DOHH2 (cell line): ENCODE results near the gene ST3GAL4.
A peak's percentile ranks its signal among the peaks of the same experiment; 100 is the strongest.

Source experiments
- H3F3A ChIP-seq: fragments of 200-600 bp; sonication (generic), shearing (Covaris generic); 2 replicates; pipeline ENCODE4 v1.6.0; 2016; ENCODE audit warnings: antibody characterized with exemption, mild to moderate bottlenecking; ENCODE audit not compliant: control insufficient read depth, insufficient read depth
- H3K27ac ChIP-seq: fragments of 200-600 bp; sonication (generic); 2 replicates; pipeline ENCODE4 v1.5.1; 2014; ENCODE audit warnings: low read depth, mild to moderate bottlenecking, low read length, moderate library complexity
- H3K27me3 ChIP-seq: fragments of 200-600 bp; sonication (generic); 2 replicates; pipeline ENCODE4 v1.6.1; 2014; ENCODE audit warnings: mild to moderate bottlenecking, low read length, mixed read lengths; ENCODE audit not compliant: control insufficient read depth
- H3K36me3 ChIP-seq: fragments of 200-600 bp; sonication (generic); 2 replicates; pipeline ENCODE4 v1.6.1; 2014; ENCODE audit warnings: mild to moderate bottlenecking, low read length, moderate library complexity, mixed read lengths; ENCODE audit not compliant: control insufficient read depth
- H3K4me1 ChIP-seq: fragments of 200-600 bp; sonication (generic); 2 replicates; pipeline ENCODE4 v1.6.1; 2014; ENCODE audit warnings: mild to moderate bottlenecking, low read length, mixed read lengths; ENCODE audit not compliant: control insufficient read depth
- H3K4me2 ChIP-seq: fragments of 200-600 bp; sonication (generic); 2 replicates; pipeline ENCODE4 v1.6.0; 2014; ENCODE audit warnings: mild to moderate bottlenecking, low read length, moderate library complexity
- H3K4me3 ChIP-seq: fragments of 200-600 bp; sonication (generic); 2 replicates; pipeline ENCODE4 v1.5.1; 2014; ENCODE audit warnings: mild to moderate bottlenecking, low read length, mixed read lengths
- H3K79me2 ChIP-seq: fragments of 200-600 bp; sonication (generic); 2 replicates; pipeline ENCODE4 v1.6.1; 2014; ENCODE audit warnings: mild to moderate bottlenecking, low read length, mixed read lengths; ENCODE audit not compliant: control insufficient read depth
- H3K9me2 ChIP-seq: fragments of 200-600 bp; sonication (generic); replicated peaks from 2 replicates; pipeline ENCODE4 v1.6.1; 2014; ENCODE audit warnings: mild to moderate bottlenecking, low read length, mixed read lengths; ENCODE audit not compliant: control insufficient read depth
- H3K9me3 ChIP-seq: fragments of 200-600 bp; sonication (generic); 2 replicates; pipeline ENCODE4 v1.6.1; 2014; ENCODE audit warnings: antibody characterized with exemption, low read length, mixed read lengths; ENCODE audit not compliant: control insufficient read depth, insufficient read depth
- H4K20me1 ChIP-seq: fragments of 200-600 bp; sonication (generic); 2 replicates; pipeline ENCODE4 v1.6.0; 2014; ENCODE audit warnings: low read depth, mild to moderate bottlenecking, antibody characterized with exemption, low read length, moderate library complexity; ENCODE audit not compliant: control insufficient read depth, insufficient read depth
- EZH2phosphoT487 ChIP-seq: fragments of 200-600 bp; sonication (generic); IDR thresholded peaks from 2 replicates; pipeline ENCODE4 v1.6.1; 2017; ENCODE audit warnings: borderline replicate concordance, mild to moderate bottlenecking, antibody characterized with exemption, low read length, moderate library complexity, mixed read lengths
- TF ChIP-seq, protein P1 (sequence below): fragments of 200-600 bp; sonication (generic); IDR thresholded peaks from one replicate; pipeline ENCODE4 v1.5.1; 2014; ENCODE audit warnings: antibody characterized with exemption, mild to moderate bottlenecking, low read depth, low read length; ENCODE audit not compliant: poor library complexity, severe bottlenecking

The ST3GAL4 gene

DNA sequence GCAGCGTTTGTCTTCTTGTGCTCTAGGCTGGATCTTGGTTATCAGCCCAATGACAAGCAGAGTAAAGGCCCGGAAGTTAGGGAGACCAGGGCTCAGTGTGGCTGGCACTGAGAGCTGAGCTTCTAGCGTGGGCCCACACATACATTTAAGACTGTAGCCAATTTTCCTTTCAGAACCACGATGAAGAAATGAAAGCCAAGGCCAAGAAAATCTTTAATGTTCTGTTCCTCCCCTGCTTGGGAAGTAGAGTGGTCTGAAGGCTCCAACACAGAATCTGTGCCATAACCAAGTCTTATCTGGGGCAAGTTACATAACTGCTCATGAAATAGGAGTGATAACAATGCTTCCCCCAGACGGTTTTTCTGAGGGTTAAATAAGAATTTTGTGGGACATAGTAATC lies 4.7 kb upstream of the ST3GAL4 start:
- peaks cover 25% of the 10 kb centered on the region for H3K4me1 ChIP-seq
- H3K4me3 ChIP-seq, result no peak overlapping the region
- no peaks in the 10 kb centered on the region for H3K9me3 ChIP-seq
- H3K79me2 ChIP-seq, result peaks cover 46% of the 10 kb centered on the region
- peaks cover 4% of the 10 kb centered on the region; the same call in 1 of the 2 replicates for H3F3A ChIP-seq
- H4K20me1 ChIP-seq, result no peaks in the 10 kb centered on the region
- H3K27ac ChIP-seq, result no peak overlapping the region
- H3K4me2 ChIP-seq, result no peak overlapping the region
- no peaks in the 10 kb centered on the region for H3K27me3 ChIP-seq
- TF ChIP-seq, protein P1, sequence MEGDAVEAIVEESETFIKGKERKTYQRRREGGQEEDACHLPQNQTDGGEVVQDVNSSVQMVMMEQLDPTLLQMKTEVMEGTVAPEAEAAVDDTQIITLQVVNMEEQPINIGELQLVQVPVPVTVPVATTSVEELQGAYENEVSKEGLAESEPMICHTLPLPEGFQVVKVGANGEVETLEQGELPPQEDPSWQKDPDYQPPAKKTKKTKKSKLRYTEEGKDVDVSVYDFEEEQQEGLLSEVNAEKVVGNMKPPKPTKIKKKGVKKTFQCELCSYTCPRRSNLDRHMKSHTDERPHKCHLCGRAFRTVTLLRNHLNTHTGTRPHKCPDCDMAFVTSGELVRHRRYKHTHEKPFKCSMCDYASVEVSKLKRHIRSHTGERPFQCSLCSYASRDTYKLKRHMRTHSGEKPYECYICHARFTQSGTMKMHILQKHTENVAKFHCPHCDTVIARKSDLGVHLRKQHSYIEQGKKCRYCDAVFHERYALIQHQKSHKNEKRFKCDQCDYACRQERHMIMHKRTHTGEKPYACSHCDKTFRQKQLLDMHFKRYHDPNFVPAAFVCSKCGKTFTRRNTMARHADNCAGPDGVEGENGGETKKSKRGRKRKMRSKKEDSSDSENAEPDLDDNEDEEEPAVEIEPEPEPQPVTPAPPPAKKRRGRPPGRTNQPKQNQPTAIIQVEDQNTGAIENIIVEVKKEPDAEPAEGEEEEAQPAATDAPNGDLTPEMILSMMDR, result no peak
- TF ChIP-seq EZH2phosphoT487, result no peak
- no peaks in the 10 kb centered on the region for H3K9me2 ChIP-seq
- peaks cover 27% of the 10 kb centered on the region for H3K36me3 ChIP-seq

DNA sequence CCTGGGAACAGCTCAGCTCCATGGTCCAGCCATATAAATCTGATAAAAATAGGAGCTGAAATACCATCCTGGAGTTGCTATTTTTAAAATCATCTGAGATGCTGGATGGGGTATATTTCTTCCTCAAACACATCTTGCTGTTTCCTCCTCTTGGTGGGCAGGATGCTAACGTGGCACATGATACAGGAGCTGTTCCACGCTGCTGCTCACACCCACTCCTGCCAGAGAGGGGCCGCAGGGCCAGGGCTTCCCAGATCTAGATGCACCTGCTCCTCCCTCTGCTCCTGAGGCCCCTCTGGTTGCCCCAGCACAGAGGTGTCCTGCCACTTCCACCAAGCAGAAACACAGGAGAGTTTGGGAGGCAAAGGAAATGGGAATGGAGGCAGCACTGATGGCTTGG lies 3.3 kb upstream of the ST3GAL4 start:
- peaks cover 4% of the 10 kb centered on the region; the same call in 1 of the 2 replicates for H3F3A ChIP-seq
- H3K9me2 ChIP-seq, result no peaks in the 10 kb centered on the region
- peaks cover 35% of the 10 kb centered on the region for H3K4me1 ChIP-seq
- H3K36me3 ChIP-seq, result peaks cover 20% of the 10 kb centered on the region
- no peak overlapping the region for H3K27ac ChIP-seq
- no peak overlapping the region for H3K4me3 ChIP-seq
- peaks cover 54% of the 10 kb centered on the region for H3K79me2 ChIP-seq
- H4K20me1 ChIP-seq, result no peaks in the 10 kb centered on the region
- H3K27me3 ChIP-seq, result no peaks in the 10 kb centered on the region
- no peaks in the 10 kb centered on the region for H3K9me3 ChIP-seq
- H3K4me2 ChIP-seq, result 0 out of 2 replicates have a peak overlapping the region, but pooled peaks have one; percentile 40
- TF ChIP-seq EZH2phosphoT487, result no peak
- TF ChIP-seq, protein P1, result no peak

DNA sequence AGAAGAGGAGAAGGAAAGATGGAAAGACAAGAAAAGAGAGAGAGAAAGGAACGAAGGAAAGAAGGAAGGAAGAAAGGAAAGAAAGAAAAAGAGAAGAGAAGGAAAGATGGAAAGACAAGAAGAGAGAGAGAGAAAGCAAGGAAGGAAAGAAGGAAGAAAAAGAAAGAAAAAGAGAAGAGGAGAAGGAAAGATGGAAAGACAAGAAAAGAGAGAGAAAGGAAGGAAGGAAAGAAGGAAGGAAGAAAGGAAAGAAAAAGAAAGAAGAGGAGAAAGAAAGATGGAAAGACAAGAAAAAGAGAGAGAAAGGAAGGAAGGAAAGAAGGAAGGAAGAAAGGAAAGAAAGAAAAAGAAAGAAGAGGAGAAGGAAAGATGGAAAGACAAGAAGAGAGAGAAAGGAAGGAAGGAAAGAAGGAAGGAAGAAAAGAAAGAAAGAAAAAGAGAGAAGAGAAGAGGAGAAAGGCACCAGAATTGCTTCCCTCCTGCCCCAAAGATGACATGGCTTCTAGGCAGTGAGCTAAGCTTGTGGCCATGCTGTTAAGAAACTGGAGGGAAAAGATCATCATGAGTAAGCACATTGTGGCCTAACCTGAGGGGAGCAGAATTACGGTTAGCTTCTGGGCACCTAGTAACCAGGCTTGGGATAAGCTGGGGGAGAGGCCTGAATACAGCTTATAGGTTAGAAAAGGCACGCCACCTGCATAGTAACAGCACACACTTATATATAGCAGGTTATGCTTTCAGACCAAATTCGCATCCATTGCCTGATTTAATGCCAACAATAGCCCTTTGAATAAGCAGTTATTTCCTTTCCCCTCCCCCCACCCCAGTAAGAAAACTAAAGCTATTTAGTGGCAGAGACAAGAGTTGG lies 2.3 kb upstream of the ST3GAL4 start:
- no peaks in the 10 kb centered on the region for H3K27me3 ChIP-seq
- H3K9me2 ChIP-seq, result no peaks in the 10 kb centered on the region
- no peaks in the 10 kb centered on the region for H4K20me1 ChIP-seq
- peaks cover 20% of the 10 kb centered on the region for H3K36me3 ChIP-seq
- TF ChIP-seq, protein P1, result no peak
- TF ChIP-seq EZH2phosphoT487, result no peak
- no peak overlapping the region for H3K27ac ChIP-seq
- peak overlapping the region; percentile 40; the same call in 1 of the 2 replicates for H3K4me2 ChIP-seq
- peaks cover 35% of the 10 kb centered on the region for H3K4me1 ChIP-seq
- peaks cover 54% of the 10 kb centered on the region for H3K79me2 ChIP-seq
- no peaks in the 10 kb centered on the region for H3K9me3 ChIP-seq
- peak overlapping the region; percentile 55 for H3K4me3 ChIP-seq
- H3F3A ChIP-seq, result peaks cover 4% of the 10 kb centered on the region; the same call in 1 of the 2 replicates
